ENCODE measurements around the gene EIF3L.

Gene EIF3L

DNA sequence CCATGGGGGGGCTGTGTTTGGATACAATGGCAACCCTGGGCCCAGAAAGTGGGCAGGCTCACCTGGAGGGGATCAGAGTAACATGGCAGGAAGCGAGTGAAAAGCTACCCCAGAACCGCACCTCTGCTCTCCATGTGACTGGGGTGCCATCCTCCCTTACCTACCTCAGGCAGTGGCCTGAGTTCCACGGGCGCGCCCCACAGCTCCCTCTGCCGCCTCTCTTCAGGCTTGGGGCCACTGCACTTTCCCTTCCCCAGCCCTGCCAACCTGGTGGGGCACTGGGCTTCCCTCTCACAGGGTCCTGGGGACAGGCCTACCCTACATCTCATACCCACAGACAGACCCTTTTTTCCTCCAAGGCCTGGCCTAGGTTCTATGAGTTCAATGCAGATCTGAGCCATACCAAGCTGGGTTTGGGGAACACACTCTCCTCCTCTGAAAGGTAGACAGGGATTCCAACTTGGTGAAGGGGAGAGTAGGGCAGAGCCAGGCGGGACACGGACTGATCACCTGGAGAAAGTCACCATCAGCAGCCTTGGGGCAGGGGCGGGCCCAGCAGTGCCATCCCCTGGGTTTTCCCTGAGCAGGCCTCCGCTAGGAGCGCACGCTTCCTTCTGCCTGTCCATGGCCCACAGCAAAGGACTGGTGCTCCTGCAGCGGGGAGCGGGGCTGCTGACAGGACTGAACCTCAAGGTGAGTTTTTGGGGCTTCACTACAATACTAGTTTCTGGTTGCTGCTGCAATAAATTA is 19.0 kb upstream of the EIF3L start:
- Histone ChIP-seq H3K9ac (ENCODE audit: low read depth in 1 of 2, low read length in 2 of 2) (no peak overlapping the region), H3K27ac (ENCODE audit: low read depth, low read length) (no peak overlapping the region), H3K4me3 (ENCODE audit: low read depth in 1 of 2, low read length in 2 of 2) (no peak overlapping the region), H3K9me3 (ENCODE audit: control insufficient read depth in 1 of 2, low read length in 2 of 2) (no peaks in the 10 kb centered on the region), H3K4me1 (ENCODE audit: control insufficient read depth in 1 of 2, insufficient read depth in 2 of 2, low read length in 2 of 2) (no peaks in the 10 kb centered on the region), H3K36me3 (ENCODE audit: control insufficient read depth in 1 of 2, insufficient read depth in 2 of 2, low read length in 2 of 2) (peaks cover 47 to 53% of the 10 kb centered on the region in 2 donors), H3K27me3 (ENCODE audit: control insufficient read depth in 1 of 2, insufficient read depth in 2 of 2, low read length in 2 of 2) (no peaks in the 10 kb centered on the region)

DNA sequence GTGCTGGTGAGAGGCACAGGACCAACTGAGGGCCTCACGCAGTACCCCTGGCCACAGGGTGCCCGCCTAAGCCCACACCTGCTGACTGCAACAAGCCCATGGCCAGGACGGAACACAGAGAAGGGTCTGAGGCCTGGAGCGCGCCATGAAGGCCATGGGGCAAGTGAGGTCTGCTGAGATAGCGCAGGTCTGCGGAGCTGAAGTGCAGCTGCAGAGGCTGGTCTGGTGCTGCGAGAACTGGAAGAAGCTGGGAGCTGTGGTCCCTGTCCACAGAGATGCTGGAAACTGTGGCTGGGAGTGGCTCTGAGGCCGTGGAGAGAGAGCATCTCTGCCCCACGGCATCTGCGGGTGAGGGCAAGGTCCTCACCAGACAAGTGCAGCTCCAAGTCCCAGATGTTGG is 17.7 kb upstream of the EIF3L start:
- Histone ChIP-seq H3K27me3 (ENCODE audit: control insufficient read depth in 1 of 2, insufficient read depth in 2 of 2, low read length in 2 of 2) (no peaks in the 10 kb centered on the region), H3K9ac (ENCODE audit: low read depth in 1 of 2, low read length in 2 of 2) (no peak overlapping the region), H3K4me1 (ENCODE audit: control insufficient read depth in 1 of 2, insufficient read depth in 2 of 2, low read length in 2 of 2) (no peaks in the 10 kb centered on the region), H3K36me3 (ENCODE audit: control insufficient read depth in 1 of 2, insufficient read depth in 2 of 2, low read length in 2 of 2) (peaks cover 47 to 53% of the 10 kb centered on the region in 2 donors), H3K4me3 (ENCODE audit: low read depth in 1 of 2, low read length in 2 of 2) (no peak overlapping the region), H3K9me3 (ENCODE audit: control insufficient read depth in 1 of 2, low read length in 2 of 2) (no peaks in the 10 kb centered on the region), H3K27ac (ENCODE audit: low read depth, low read length) (no peak overlapping the region)

DNA sequence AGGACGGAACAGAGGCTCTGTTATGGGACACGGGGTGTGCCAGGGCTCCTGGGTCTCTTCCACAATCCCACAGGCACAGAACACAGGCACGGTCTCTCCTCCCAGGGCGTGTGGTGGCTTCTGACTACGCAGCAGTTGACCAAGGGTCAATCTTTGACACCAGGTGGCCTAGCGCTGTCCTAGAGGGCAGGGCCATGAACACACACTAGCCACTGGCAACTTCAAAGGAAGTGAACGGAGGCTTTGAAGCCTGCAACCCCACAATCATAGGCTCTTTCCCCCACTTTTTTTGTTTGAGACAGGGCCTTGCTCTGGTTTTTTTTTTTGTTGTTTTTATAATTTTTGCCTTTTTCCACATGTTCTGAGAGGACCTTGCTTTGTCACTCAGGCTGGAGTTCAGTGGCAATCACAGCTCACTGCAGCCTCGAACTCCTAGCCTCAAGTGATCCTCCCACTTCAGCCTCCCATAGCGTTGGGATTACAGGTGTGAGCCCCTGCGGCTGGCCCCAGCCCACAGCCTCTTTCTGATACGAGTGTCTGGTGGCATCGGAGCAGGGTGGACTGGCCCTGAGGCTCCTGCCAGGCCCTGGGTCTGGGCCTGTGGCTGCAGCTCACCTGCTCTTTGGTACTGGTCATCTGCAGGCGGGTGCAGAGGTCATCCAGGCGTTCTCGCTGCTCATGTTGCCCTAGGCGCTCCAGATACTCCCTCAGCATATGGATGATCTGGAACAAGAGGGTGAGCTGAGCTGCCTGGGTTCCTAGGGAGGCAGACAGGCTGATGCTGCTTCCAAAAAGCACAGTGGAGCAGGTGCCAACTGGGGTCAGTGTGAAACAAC is 17.0 kb upstream of the EIF3L start:
- no peak overlapping the region for H3K9ac ChIP-seq (ENCODE audit: low read depth in 1 of 2, low read length in 2 of 2)
- no peaks in the 10 kb centered on the region for H3K9me3 ChIP-seq (ENCODE audit: control insufficient read depth in 1 of 2, low read length in 2 of 2)
- no peak overlapping the region for H3K27ac ChIP-seq (ENCODE audit: low read depth, low read length)
- peaks cover 49 to 56% of the 10 kb centered on the region in 2 donors for H3K36me3 ChIP-seq (ENCODE audit: control insufficient read depth in 1 of 2, insufficient read depth in 2 of 2, low read length in 2 of 2)
- H3K4me1 ChIP-seq (ENCODE audit: control insufficient read depth in 1 of 2, insufficient read depth in 2 of 2, low read length in 2 of 2) = no peaks in the 10 kb centered on the region
- H3K4me3 ChIP-seq (ENCODE audit: low read depth in 1 of 2, low read length in 2 of 2) = no peak overlapping the region
- H3K27me3 ChIP-seq (ENCODE audit: control insufficient read depth in 1 of 2, insufficient read depth in 2 of 2, low read length in 2 of 2) = no peaks in the 10 kb centered on the region

DNA sequence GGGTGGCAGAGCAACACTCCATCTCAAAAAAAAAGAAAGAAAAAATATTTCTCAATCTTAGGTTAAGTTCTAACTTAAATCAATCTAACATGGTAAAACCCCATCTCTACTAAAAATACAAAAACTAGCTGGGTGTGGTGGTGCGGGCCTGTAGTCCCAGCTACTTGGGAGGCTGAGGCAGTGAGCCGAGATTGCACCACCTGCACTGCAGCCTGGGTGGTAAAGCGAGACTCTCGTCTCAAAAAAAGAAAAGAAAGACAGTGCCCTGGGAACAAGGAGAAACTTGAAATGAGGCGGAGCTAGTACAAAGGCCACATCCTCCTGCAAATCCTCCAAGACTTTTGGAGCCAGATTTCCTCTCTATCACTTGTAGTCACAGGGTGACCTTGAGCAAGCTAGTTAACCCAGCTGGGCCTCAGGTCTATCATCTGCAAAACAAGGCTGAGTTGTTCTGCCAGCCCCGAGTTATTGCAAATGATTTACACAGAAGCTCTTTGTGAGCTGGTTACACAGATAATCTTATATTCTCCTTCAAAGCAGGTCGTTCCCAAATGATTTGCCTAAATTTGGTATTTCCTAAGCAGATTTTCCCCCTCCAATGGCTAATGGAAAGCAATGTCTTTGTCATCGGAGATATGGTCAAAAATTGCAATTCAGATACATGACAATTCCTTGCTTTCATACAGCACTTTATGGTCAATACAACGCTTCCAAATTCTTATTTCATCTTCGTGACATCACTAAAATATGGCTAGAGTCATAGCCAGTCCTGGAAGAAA is 7.0 kb upstream of the EIF3L start:
- H3K27me3 ChIP-seq (ENCODE audit: control insufficient read depth in 1 of 2, insufficient read depth in 2 of 2, low read length in 2 of 2) = no peaks in the 10 kb centered on the region
- H3K36me3 ChIP-seq (ENCODE audit: control insufficient read depth in 1 of 2, insufficient read depth in 2 of 2, low read length in 2 of 2) = peaks cover 9 to 22% of the 10 kb centered on the region in 2 donors
- peaks cover 12 to 14% of the 10 kb centered on the region in 2 donors for H3K4me1 ChIP-seq (ENCODE audit: control insufficient read depth in 1 of 2, insufficient read depth in 2 of 2, low read length in 2 of 2)
- H3K9ac ChIP-seq (ENCODE audit: low read depth in 1 of 2, low read length in 2 of 2) = no peak overlapping the region
- no peak overlapping the region for H3K27ac ChIP-seq (ENCODE audit: low read depth, low read length)
- H3K4me3 ChIP-seq (ENCODE audit: low read depth in 1 of 2, low read length in 2 of 2) = peak overlapping the region; percentile 9 to 23
- no peaks in the 10 kb centered on the region for H3K9me3 ChIP-seq (ENCODE audit: control insufficient read depth in 1 of 2, low read length in 2 of 2)

DNA sequence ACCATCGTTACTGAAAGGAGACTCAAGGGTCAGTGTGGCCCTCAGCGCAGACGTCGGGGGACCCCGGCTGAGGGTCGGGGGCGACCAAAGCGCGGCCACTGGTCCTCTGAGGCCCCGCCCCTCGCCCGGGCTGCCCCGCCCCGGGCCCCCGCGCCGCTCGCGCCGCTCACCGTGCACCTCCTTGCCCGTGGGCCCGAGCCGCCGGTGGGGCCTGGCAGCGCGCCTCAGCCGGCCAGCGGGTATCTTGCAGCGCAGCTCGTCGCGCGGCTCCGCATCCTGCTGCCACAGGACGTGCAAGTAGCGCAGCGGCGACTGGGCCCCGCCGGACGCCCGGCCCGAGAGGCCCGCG is 5.5 kb upstream of the EIF3L start:
- peak overlapping the region; percentile 85 for H3K4me3 ChIP-seq (ENCODE audit: low read depth in 1 of 2, low read length in 2 of 2)

DNA sequence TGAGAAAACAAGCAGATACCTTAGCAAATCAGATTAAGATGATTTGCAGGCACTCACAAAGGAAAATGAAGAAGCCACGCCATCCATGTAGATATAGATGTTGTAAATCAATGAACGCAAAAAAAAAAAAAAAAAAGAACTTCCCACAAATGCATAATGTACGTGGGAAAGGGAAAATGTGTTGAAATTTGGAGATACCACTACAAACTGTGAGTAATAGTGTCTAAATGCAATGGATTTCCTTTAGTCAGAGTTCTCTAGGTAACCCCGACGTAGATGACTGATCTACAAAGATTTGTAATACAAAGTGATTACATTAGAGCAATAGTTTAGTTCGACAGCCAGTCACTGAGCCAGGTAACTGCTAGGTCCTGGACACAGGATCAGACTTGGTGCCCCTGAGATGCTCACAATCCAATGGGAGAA is 4.3 kb upstream of the EIF3L start:
- peaks cover under 1 to 1% of the 10 kb centered on the region in 2 donors for H3K36me3 ChIP-seq (ENCODE audit: control insufficient read depth in 1 of 2, insufficient read depth in 2 of 2, low read length in 2 of 2)
- H3K4me3 ChIP-seq (ENCODE audit: low read depth in 1 of 2, low read length in 2 of 2) = peak overlapping the region; percentile 85
- no peak overlapping the region for H3K9ac ChIP-seq (ENCODE audit: low read depth in 1 of 2, low read length in 2 of 2)
- no peaks in the 10 kb centered on the region for H3K9me3 ChIP-seq (ENCODE audit: control insufficient read depth in 1 of 2, low read length in 2 of 2)
- no peak overlapping the region for H3K27ac ChIP-seq (ENCODE audit: low read depth, low read length)
- peaks cover 17 to 25% of the 10 kb centered on the region in 2 donors for H3K4me1 ChIP-seq (ENCODE audit: control insufficient read depth in 1 of 2, insufficient read depth in 2 of 2, low read length in 2 of 2)
- H3K27me3 ChIP-seq (ENCODE audit: control insufficient read depth in 1 of 2, insufficient read depth in 2 of 2, low read length in 2 of 2) = no peaks in the 10 kb centered on the region

More for the DNA sequence above, 5.5 kb upstream of the EIF3L start:
- Histone ChIP-seq H3K27ac (ENCODE audit: low read depth, low read length) (peak overlapping the region; percentile 92), H3K27me3 (ENCODE audit: control insufficient read depth in 1 of 2, insufficient read depth in 2 of 2, low read length in 2 of 2) (no peaks in the 10 kb centered on the region), H3K9ac (ENCODE audit: low read depth in 1 of 2, low read length in 2 of 2) (peak overlapping the region; percentile 56 to 72), H3K9me3 (ENCODE audit: control insufficient read depth in 1 of 2, low read length in 2 of 2) (no peaks in the 10 kb centered on the region), H3K36me3 (ENCODE audit: control insufficient read depth in 1 of 2, insufficient read depth in 2 of 2, low read length in 2 of 2) (peaks cover 4 to 8% of the 10 kb centered on the region in 2 donors), H3K4me1 (ENCODE audit: control insufficient read depth in 1 of 2, insufficient read depth in 2 of 2, low read length in 2 of 2) (peaks cover 15 to 20% of the 10 kb centered on the region in 2 donors)

DNA sequence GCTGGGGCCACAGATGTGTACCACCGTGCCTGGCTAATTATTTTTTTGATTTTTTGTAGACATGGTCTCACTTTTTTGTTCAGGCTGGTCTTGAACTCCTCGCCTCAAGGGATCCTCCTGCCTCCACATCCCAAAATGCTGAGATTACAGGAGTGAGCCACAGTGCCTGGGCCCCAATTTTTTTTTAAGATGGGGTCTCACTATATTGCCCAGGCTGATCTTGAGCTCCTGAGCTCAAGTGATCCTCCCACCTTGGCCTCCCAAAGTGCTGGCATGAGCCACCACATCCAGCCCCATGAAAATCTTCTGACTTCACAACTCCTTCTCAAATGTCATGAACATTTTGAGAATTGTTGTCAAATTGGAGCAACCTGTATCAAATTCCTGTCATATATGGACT is 2.8 kb upstream of the EIF3L start:
- no peak overlapping the region for H3K9ac ChIP-seq (ENCODE audit: low read depth in 1 of 2, low read length in 2 of 2)
- no peak overlapping the region for H3K27ac ChIP-seq (ENCODE audit: low read depth, low read length)
- no peaks in the 10 kb centered on the region for H3K9me3 ChIP-seq (ENCODE audit: control insufficient read depth in 1 of 2, low read length in 2 of 2)
- H3K27me3 ChIP-seq (ENCODE audit: control insufficient read depth in 1 of 2, insufficient read depth in 2 of 2, low read length in 2 of 2) = no peaks in the 10 kb centered on the region
- no peak overlapping the region for H3K4me3 ChIP-seq (ENCODE audit: low read depth in 1 of 2, low read length in 2 of 2)
- H3K4me1 ChIP-seq (ENCODE audit: control insufficient read depth in 1 of 2, insufficient read depth in 2 of 2, low read length in 2 of 2) = peaks cover 26 to 28% of the 10 kb centered on the region in 2 donors
- peaks cover 2 to 5% of the 10 kb centered on the region in 2 donors for H3K36me3 ChIP-seq (ENCODE audit: control insufficient read depth in 1 of 2, insufficient read depth in 2 of 2, low read length in 2 of 2)

DNA sequence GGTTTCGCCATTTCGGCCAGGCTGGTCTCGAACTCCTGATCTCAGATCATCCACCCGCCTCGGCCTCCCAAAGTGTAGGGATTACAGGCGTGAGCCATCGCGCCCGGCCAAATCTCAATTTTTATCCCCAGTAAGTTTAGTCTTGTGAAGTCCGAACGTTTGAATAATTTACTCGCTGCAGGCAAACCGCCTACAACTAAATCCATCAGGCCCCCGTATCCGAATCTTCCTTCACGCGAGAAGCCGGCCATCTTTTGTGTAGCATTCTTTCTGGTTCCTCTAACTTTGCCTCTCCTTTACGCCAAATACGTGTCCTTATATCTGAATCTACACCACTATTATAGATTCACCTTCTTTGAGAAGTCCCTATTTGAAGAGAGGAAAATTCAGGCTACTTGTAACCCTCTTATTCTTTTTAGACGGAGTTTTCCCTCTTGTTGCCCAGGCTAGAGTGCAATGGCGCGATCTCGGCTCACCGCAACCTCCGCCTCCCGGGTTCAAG is 581 bp upstream of the EIF3L start:
- peak overlapping the region; percentile 88 for H3K27ac ChIP-seq (ENCODE audit: low read depth, low read length)
- peaks cover 14 to 15% of the 10 kb centered on the region in 2 donors for H3K4me1 ChIP-seq (ENCODE audit: control insufficient read depth in 1 of 2, insufficient read depth in 2 of 2, low read length in 2 of 2)
- peak overlapping the region; percentile 93 to 98 for H3K4me3 ChIP-seq (ENCODE audit: low read depth in 1 of 2, low read length in 2 of 2)
- H3K9me3 ChIP-seq (ENCODE audit: control insufficient read depth in 1 of 2, low read length in 2 of 2) = no peaks in the 10 kb centered on the region
- H3K36me3 ChIP-seq (ENCODE audit: control insufficient read depth in 1 of 2, insufficient read depth in 2 of 2, low read length in 2 of 2) = peaks cover 13 to 23% of the 10 kb centered on the region in 2 donors
- H3K9ac ChIP-seq (ENCODE audit: low read depth in 1 of 2, low read length in 2 of 2) = peak overlapping the region; percentile 78 to 90
- H3K27me3 ChIP-seq (ENCODE audit: control insufficient read depth in 1 of 2, insufficient read depth in 2 of 2, low read length in 2 of 2) = no peaks in the 10 kb centered on the region

DNA sequence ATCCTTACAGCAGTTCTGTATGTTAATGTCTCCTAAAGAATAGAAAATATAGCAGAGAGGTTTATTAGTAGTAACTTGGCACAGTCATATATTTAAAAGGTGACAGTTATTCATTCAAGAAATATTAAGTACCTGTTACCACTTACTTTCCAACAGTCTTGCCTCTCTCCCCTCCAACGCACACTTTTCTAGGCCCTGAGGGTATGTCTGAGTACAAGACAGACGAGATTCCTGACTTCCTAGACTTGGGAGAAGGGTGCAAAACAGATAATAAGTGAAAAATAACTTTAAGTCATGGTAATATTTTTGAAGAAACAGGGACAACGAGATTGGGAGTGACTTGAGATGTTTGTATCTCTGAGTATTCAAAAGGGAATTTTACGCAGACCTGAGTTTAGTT is 1.6 kb downstream of the EIF3L start:
- H3K27ac ChIP-seq (ENCODE audit: low read depth, low read length) = no peak overlapping the region
- no peaks in the 10 kb centered on the region for H3K27me3 ChIP-seq (ENCODE audit: control insufficient read depth in 1 of 2, insufficient read depth in 2 of 2, low read length in 2 of 2)
- H3K9ac ChIP-seq (ENCODE audit: low read depth in 1 of 2, low read length in 2 of 2) = no peak overlapping the region
- H3K36me3 ChIP-seq (ENCODE audit: control insufficient read depth in 1 of 2, insufficient read depth in 2 of 2, low read length in 2 of 2) = peaks cover 18 to 45% of the 10 kb centered on the region in 2 donors
- H3K9me3 ChIP-seq (ENCODE audit: control insufficient read depth in 1 of 2, low read length in 2 of 2) = no peaks in the 10 kb centered on the region
- H3K4me1 ChIP-seq (ENCODE audit: control insufficient read depth in 1 of 2, insufficient read depth in 2 of 2, low read length in 2 of 2) = peaks cover 14 to 15% of the 10 kb centered on the region in 2 donors
- no peak overlapping the region for H3K4me3 ChIP-seq (ENCODE audit: low read depth in 1 of 2, low read length in 2 of 2)
